ENCODE data around the gene CCDC13. TPM values are rescaled to one million over a fixed set of nuclear protein-coding genes. Genes with fewer than 3 reads are reported as not detected.

CCDC13 gene
- total RNA-seq, 4 donors from 2014 or later: 1.7 to 1.9 TPM; not detected in 2

DNA sequence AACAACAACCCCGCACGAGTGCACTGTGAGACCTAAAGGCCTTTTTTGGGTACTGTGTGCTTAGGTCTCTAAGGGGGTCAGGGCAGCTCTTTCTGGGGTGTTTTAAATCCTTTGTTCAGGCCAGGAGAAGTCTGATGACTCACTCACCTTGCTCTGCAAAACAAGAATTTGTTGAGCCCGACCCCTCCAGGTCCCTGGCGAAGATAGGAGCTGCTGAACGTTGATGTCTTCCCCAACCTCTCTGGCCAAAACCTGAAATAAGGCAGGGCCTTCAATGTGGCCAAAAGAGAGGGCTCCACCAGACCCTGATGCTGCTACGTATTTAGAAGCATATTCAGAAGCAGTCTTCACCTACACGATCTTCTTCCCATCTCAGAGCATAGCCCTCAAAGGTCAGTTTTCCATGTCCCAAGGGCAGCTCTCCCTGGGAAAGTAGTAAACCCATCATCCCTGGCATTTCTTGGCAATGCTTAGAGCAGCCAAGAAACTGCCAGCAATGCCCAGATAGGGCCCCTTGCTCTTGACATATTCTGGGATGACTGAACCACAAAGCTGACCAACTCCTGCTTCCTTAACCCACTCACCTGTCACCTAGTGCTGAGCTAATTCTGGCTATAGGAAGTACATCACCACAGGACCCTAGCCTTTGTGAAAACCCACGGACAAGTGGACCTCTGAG, 27.1 kb downstream of the CCDC13 start:
- peak overlapping the region; percentile 70 to 85 for H3K27ac ChIP-seq
- no peak for TF ChIP-seq POLR2A (IDR thresholded peaks at IDR 0.05)
- no peaks in the 10 kb centered on the region for H3K9me3 ChIP-seq
- H3K36me3 ChIP-seq: no peaks in the 10 kb centered on the region
- peaks cover 0 to 12% of the 10 kb centered on the region in 2 donors for H3K4me1 ChIP-seq
- intact Hi-C loops (cut with DNase I; ENCODE audit: low total_unique reads): no loop called here
- no peak overlapping the region for H3K4me3 ChIP-seq
- no peaks in the 10 kb centered on the region for H3K27me3 ChIP-seq
- peak in 1 of 2 donors; percentile 33 for DNase-seq

DNA sequence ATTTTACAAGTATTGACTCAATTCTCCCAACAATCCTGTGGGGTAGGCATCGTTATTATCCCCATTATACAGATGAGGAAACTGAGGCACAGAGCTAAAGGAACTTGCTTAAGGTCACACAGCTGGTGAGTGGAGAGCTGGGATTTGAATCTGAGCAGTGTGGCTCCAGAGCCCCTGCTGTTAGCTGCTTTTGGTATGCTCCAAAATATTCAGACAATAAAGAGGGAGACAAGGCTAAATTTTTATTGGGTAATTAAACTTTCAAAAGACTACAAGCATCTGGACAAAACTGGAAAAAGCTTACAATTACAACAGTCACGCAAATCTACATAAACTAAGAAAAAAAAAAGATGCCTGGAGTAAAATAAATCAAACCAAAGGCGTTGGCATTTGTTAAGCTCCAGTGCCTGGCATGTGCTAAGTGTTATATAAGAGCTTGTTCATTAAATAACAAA, 27.7 kb downstream of the CCDC13 start:
- DNase-seq: no peak
- Histone ChIP-seq H3K27me3 (no peaks in the 10 kb centered on the region), H3K9me3 (no peaks in the 10 kb centered on the region), H3K36me3 (no peaks in the 10 kb centered on the region), H3K27ac (peak overlapping the region; percentile 70 to 85), H3K4me3 (no peak overlapping the region), H3K4me1 (peaks cover 0 to 12% of the 10 kb centered on the region in 2 donors)
- intact Hi-C loops (cut with DNase I; ENCODE audit: low total_unique reads): no loop called here
- TF ChIP-seq, protein P1, sequence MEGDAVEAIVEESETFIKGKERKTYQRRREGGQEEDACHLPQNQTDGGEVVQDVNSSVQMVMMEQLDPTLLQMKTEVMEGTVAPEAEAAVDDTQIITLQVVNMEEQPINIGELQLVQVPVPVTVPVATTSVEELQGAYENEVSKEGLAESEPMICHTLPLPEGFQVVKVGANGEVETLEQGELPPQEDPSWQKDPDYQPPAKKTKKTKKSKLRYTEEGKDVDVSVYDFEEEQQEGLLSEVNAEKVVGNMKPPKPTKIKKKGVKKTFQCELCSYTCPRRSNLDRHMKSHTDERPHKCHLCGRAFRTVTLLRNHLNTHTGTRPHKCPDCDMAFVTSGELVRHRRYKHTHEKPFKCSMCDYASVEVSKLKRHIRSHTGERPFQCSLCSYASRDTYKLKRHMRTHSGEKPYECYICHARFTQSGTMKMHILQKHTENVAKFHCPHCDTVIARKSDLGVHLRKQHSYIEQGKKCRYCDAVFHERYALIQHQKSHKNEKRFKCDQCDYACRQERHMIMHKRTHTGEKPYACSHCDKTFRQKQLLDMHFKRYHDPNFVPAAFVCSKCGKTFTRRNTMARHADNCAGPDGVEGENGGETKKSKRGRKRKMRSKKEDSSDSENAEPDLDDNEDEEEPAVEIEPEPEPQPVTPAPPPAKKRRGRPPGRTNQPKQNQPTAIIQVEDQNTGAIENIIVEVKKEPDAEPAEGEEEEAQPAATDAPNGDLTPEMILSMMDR (IDR thresholded peaks at IDR 0.05): no peak
- no peak for TF ChIP-seq POLR2A (IDR thresholded peaks at IDR 0.05)

DNA sequence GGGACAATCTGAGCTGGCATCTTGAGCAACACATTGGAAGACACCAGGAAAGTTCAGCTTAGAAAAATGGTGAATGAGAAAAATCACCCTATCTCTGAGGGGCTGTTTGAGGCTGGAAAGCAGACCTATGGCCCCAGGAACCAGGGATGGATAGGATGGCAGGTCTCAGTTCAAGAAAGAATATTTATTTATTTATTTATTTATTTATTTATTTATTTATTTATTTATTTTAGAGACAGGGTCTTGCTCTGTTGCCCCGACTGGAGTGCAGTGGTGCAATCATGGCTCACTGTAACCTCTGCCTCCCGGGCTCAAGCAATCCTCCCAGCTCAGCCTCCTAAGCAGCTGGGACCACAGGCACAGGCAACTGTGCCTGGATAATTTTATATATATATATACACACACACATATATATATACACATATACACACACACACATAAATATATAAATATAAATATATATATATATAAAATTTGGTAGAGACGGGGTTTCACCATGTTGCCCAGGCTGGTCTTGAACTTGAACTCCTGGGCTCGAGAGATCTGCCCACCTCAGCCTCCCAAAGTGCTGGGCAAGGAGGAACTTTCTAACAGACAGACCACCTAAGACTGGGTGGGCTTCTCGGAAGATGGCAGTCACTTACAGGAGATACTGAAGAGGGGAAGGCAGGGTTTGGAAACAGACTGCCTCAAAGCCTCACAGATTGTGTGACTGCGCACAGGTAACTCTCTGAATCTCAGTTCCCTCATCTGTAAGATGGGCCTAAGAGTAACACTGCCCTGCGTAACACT, 29.7 kb downstream of the CCDC13 start:
- Histone ChIP-seq H3K4me3 (no peak overlapping the region), H3K27ac (peak overlapping the region in 1 of 2 donors; percentile 51), H3K9me3 (no peaks in the 10 kb centered on the region), H3K36me3 (no peaks in the 10 kb centered on the region), H3K27me3 (no peaks in the 10 kb centered on the region), H3K4me1 (peaks cover 0 to 12% of the 10 kb centered on the region in 2 donors)
- intact Hi-C loops (cut with DNase I; ENCODE audit: low total_unique reads): no loop called here
- TF ChIP-seq, protein P1 (IDR thresholded peaks at IDR 0.05): no peak
- TF ChIP-seq POLR2A (IDR thresholded peaks at IDR 0.05): no peak
- no peak for DNase-seq

DNA sequence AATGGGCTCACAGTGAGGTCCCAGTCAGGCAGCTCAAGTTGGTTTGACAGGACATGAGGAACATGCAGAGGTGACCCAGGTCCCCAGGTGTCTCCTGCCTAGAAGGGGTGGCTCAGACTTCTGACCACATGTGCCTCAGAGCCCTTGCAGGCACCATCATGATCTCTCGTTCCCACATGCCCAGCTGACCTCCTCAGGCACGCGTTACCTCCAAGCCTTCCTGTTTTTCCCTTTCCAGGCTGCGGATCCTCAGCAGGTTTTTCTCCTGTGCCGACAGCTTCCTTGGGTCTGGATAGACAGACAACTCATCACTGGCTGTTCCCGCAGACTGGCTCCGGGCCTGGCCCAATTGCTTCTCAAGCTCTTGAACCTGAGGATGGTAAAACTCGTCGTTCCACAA, 30.4 kb downstream of the CCDC13 start:
- Histone ChIP-seq H3K36me3 (no peaks in the 10 kb centered on the region), H3K27me3 (no peaks in the 10 kb centered on the region), H3K4me1 (peaks cover 0 to 12% of the 10 kb centered on the region in 2 donors), H3K4me3 (no peak overlapping the region), H3K27ac (no peak overlapping the region), H3K9me3 (no peaks in the 10 kb centered on the region)
- TF ChIP-seq, protein P1 (IDR thresholded peaks at IDR 0.05): no peak
- TF ChIP-seq POLR2A (IDR thresholded peaks at IDR 0.05): no peak
- intact Hi-C loops (cut with DNase I; ENCODE audit: low total_unique reads): no loop called here
- DNase-seq: no peak

DNA sequence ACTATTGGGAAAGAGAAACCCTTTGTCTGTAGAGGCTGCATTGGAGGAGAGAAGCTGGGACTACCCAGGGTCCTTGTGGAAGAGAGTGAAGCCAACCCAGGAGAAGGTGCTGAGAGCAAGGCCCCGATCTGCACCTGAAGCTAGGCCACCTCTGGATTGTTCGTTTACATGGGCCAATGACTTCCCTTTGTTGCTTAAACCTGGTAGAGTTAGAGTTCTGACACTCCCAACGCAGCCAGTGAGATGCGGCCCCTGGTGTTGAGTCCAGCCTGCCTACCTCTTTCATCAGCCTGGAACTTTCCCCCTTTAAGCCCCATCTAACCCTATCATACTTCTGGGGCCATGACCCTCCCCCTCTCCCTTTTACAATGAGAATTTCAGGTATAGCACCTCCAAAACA, 30.8 kb downstream of the CCDC13 start:
- no peaks in the 10 kb centered on the region for H3K36me3 ChIP-seq
- DNase-seq: no peak
- TF ChIP-seq POLR2A (IDR thresholded peaks at IDR 0.05): no peak
- TF ChIP-seq, protein P1 (IDR thresholded peaks at IDR 0.05): no peak
- no peak overlapping the region for H3K4me3 ChIP-seq
- intact Hi-C loops (cut with DNase I; ENCODE audit: low total_unique reads): no loop called here
- peaks cover 0 to 12% of the 10 kb centered on the region in 2 donors for H3K4me1 ChIP-seq
- H3K9me3 ChIP-seq: no peaks in the 10 kb centered on the region
- no peak overlapping the region for H3K27ac ChIP-seq
- H3K27me3 ChIP-seq: no peaks in the 10 kb centered on the region
